Liver (tissue), 9 donors: ENCODE data around the gene FNTB. TPM values are rescaled to one million over a fixed set of nuclear protein-coding genes. Genes with fewer than 3 reads are reported as not detected.

ENCODE experiments used
- DNase-seq: peaks from one replicate; pipeline ENCODE4 v3.0.0-alpha.2; 2017; ENCODE audit warnings: low spot score
- H3K27ac ChIP-seq, 2 donors: one replicate each; pipeline ENCODE4 v1.7.0; 2013; ENCODE audit warnings: inconsistent platforms in 2 of 2, low read length in 2 of 2, control low read depth in 1 of 2, low read depth in 1 of 2, mild to moderate bottlenecking in 1 of 2
- H3K27me3 ChIP-seq, 4 donors: one replicate each; pipeline versions ENCODE4 v1.6.1 to v1.7.0; 2013; ENCODE audit warnings: low read length in 3 of 4, inconsistent platforms in 1 of 4, mild to moderate bottlenecking in 1 of 4, moderate library complexity in 1 of 4; ENCODE audit not compliant: control insufficient read depth in 4 of 4, insufficient read depth in 4 of 4
- H3K36me3 ChIP-seq, 4 donors: one replicate each; pipeline versions ENCODE4 v1.6.1 to v1.7.0; 2013; ENCODE audit warnings: low read length in 3 of 4, mild to moderate bottlenecking in 3 of 4, low read depth in 1 of 4, moderate library complexity in 1 of 4; ENCODE audit not compliant: control insufficient read depth in 4 of 4, insufficient read depth in 3 of 4
- H3K4me1 ChIP-seq, 4 donors: one replicate each; pipeline versions ENCODE4 v1.6.1 to v1.7.0; 2013; ENCODE audit warnings: low read length in 3 of 4, mild to moderate bottlenecking in 3 of 4, moderate library complexity in 1 of 4; ENCODE audit not compliant: control insufficient read depth in 4 of 4, insufficient read depth in 4 of 4
- H3K4me3 ChIP-seq, 3 donors: one replicate each; pipeline versions ENCODE4 v1.6.1 to v1.7.0; 2013; ENCODE audit warnings: low read length in 3 of 3, control low read depth in 1 of 3, low read depth in 1 of 3, mild to moderate bottlenecking in 1 of 3
- H3K9ac ChIP-seq, 2 donors: one replicate each; pipeline ENCODE4 v1.7.0; 2013; ENCODE audit warnings: low read length in 2 of 2, mild to moderate bottlenecking in 2 of 2, moderate library complexity in 2 of 2, control low read depth in 1 of 2, low read depth in 1 of 2
- H3K9me3 ChIP-seq, 4 donors: one replicate each; pipeline versions ENCODE4 v1.6.1 to v1.7.0; 2013; ENCODE audit warnings: low read length in 3 of 4; ENCODE audit not compliant: control insufficient read depth in 4 of 4
- ATF3 ChIP-seq: IDR thresholded peaks from 2 replicates; pipeline ENCODE4 v1.6.1; 2016; ENCODE audit warnings: antibody characterized with exemption
- EGR1 ChIP-seq, 2 donors: IDR thresholded peaks; 2 replicates each; pipeline ENCODE4 v1.6.1; 2016 to 2018; ENCODE audit warnings: antibody characterized with exemption in 2 of 2, low read depth in 2 of 2
- GABPA ChIP-seq, 2 donors: IDR thresholded peaks in 1 of 2; conservative IDR thresholded peaks in 1 of 2; 2 replicates each; pipeline ENCODE4 v1.6.1; 2016; ENCODE audit warnings: antibody characterized with exemption in 2 of 2, mild to moderate bottlenecking in 1 of 2, moderate library complexity in 1 of 2
- JUND ChIP-seq, 2 donors: IDR thresholded peaks; 2 replicates each; pipeline ENCODE4 v1.6.1; 2016; ENCODE audit warnings: antibody characterized with exemption in 2 of 2
- MAX ChIP-seq: IDR thresholded peaks from 2 replicates; pipeline ENCODE4 v1.6.1; 2016; ENCODE audit warnings: antibody characterized with exemption
- RAD21 ChIP-seq, 2 donors: IDR thresholded peaks; 2 replicates each; pipeline ENCODE4 v1.6.1; 2016; ENCODE audit warnings: antibody characterized with exemption in 2 of 2, mild to moderate bottlenecking in 2 of 2
- REST ChIP-seq: IDR thresholded peaks from 2 replicates; pipeline ENCODE4 v1.6.1; 2016; ENCODE audit warnings: antibody characterized with exemption, mild to moderate bottlenecking
- RXRA ChIP-seq, 2 donors: IDR thresholded peaks; 2 replicates each; pipeline ENCODE4 v1.6.1; 2017 to 2018; ENCODE audit warnings: antibody characterized with exemption in 2 of 2, mild to moderate bottlenecking in 1 of 2
- SP1 ChIP-seq: IDR thresholded peaks from 2 replicates; pipeline ENCODE4 v1.6.1; 2018; ENCODE audit warnings: antibody characterized with exemption, mild to moderate bottlenecking
- TAF1 ChIP-seq: conservative IDR thresholded peaks from 2 replicates; pipeline ENCODE4 v1.6.1; 2016; ENCODE audit warnings: antibody characterized with exemption, mild to moderate bottlenecking
- YY1 ChIP-seq: IDR thresholded peaks from 2 replicates; pipeline ENCODE4 v1.6.1; 2016; ENCODE audit warnings: antibody characterized with exemption, mild to moderate bottlenecking
- ZBTB33 ChIP-seq: IDR thresholded peaks from 2 replicates; pipeline ENCODE4 v1.6.1; 2016; ENCODE audit warnings: antibody characterized with exemption
- WGBS: extraction: QIAGEN DNeasy Blood & Tissue Kit; methylation state at CpG from one replicate; pipeline ENCODE4 v1.1.7; 2013; 5-methylcytosine and 5-hydroxymethylcytosine counted together
- polyA plus RNA-seq, 2 donors: library from polyadenylated mRNA; stranded (reverse) in 1 of 2; unstranded in 1 of 2; fragments of 200-250 nt in 1 of 2; fragments of >200 nt in 1 of 2; fragmentation: Nextera tagmentation in 1 of 2; extraction: Ambion mirVana in 1 of 2; gene quantifications; one replicate each; pipeline versions ENCODE4 v1.2.1 to v1.2.3, GENCODE V29; 2013 to 2015
- total RNA-seq, 2 donors: library from RNA; depleted of rRNA; stranded (reverse); fragments of >200 nt; gene quantifications; one replicate each; pipeline ENCODE4 v1.2.3, GENCODE V29; 2014
- donor health status: healthy.
- donor health status: healthy.
- donor health status: healthy.
- donor health status: healthy.
- donor health status: healthy.

FNTB gene
- total and polyA plus RNA-seq, 4 donors = 6.3 to 17.2 (median 9.0) TPM

- H3K9ac ChIP-seq = no peak overlapping the region
- H3K4me1 ChIP-seq = peaks cover 0 to 6% (median 2%) of the 10 kb centered on the region in 4 donors
- TF ChIP-seq REST (no peak), GABPA (IDR thresholded peaks at IDR 0.05 in 1 of 2, conservative IDR thresholded peaks at IDR 0.05 in 1 of 2) (no peak), ATF3 (no peak), EGR1 (IDR thresholded peaks at IDR 0.05; ENCODE audit: low read depth in 2 of 2) (no peak), TAF1 (no peak), YY1 (no peak), ZBTB33 (no peak), RXRA (IDR thresholded peaks at IDR 0.05) (no peak), MAX (no peak), RAD21 (IDR thresholded peaks at IDR 0.05) (no peak)
- no peaks in the 10 kb centered on the region for H3K9me3 ChIP-seq
- H3K27ac ChIP-seq = no peak overlapping the region
- DNase-seq = no peak
- H3K4me3 ChIP-seq = no peak overlapping the region
- peaks cover 3 to 15% (median 10%) of the 10 kb centered on the region in 4 donors for H3K36me3 ChIP-seq
- 93% methylated on average over 3 of the region's 3 CpGs for WGBS
- H3K27me3 ChIP-seq = no peaks in the 10 kb centered on the region
These were observed 28.7 kb downstream of the FNTB start for GRCh38 chr14:65015391-65015790.

GRCh38 chr14:65016471-65016870 is 29.8 kb downstream of the FNTB start:
- TF ChIP-seq SP1 (no peak), RXRA (IDR thresholded peaks at IDR 0.05) (no peak), JUND (IDR thresholded peaks at IDR 0.05) (no peak)
- H3K27me3 ChIP-seq = no peaks in the 10 kb centered on the region
- H3K9me3 ChIP-seq = no peaks in the 10 kb centered on the region
- WGBS = 97% methylated on average over 4 of the region's 4 CpGs
- no peak overlapping the region for H3K27ac ChIP-seq
- H3K4me3 ChIP-seq = no peak overlapping the region
- peaks cover 3 to 15% (median 10%) of the 10 kb centered on the region in 4 donors for H3K36me3 ChIP-seq
- H3K4me1 ChIP-seq = peaks cover 0 to 6% (median 2%) of the 10 kb centered on the region in 4 donors
- DNase-seq = no peak
- no peak overlapping the region for H3K9ac ChIP-seq
